ENCODE results near the gene SUPV3L1. TPM values are rescaled to one million over a fixed set of nuclear protein-coding genes. Genes with fewer than 3 reads are reported as not detected.

The SUPV3L1 gene
- total and polyA plus RNA-seq, 2 of the 8 experiments (the other 6 are each of a cell fraction or from before 2014, with no cell fraction given) = 34.6 to 45.6 TPM

GRCh38 chr10:69141304-69141703 is 38.7 kb upstream of the SUPV3L1 start (continued):
- TF ChIP-seq CHD7 (IDR thresholded peaks at IDR 0.05; ENCODE audit: insufficient replicate concordance, low read length) = no peak
- no peak for TF ChIP-seq RBBP5 (IDR thresholded peaks at IDR 0.05; ENCODE audit: borderline replicate concordance, low read depth, low read length)
- TF ChIP-seq SP2 (IDR thresholded peaks at IDR 0.05; ENCODE audit: low read length) = no peak
- TF ChIP-seq POU5F1 (IDR thresholded peaks at IDR 0.05; ENCODE audit: low read depth, low read length) = no peak
- no peak for TF ChIP-seq TAF7 (optimal IDR thresholded peaks at IDR 0.05; ENCODE audit: borderline replicate concordance, low read depth, low read length)
- no peak for TF ChIP-seq GABPA (IDR thresholded peaks at IDR 0.05; ENCODE audit: borderline replicate concordance, insufficient read depth, low read length)
- TF ChIP-seq KDM4A (IDR thresholded peaks at IDR 0.05; ENCODE audit: low read depth, low read length, severe bottlenecking) = no peak

Measured in H1 (cell line).